ENCODE results near the gene NDE1. TPM values are rescaled to one million over a fixed set of nuclear protein-coding genes. Genes with fewer than 3 reads are reported as not detected.

The NDE1 gene
- total and polyA plus RNA-seq, 7 donors = 6.6 to 17.0 (median 10.3) TPM

- H3K4me3 ChIP-seq = no peak overlapping the region
- WGBS, 3 donors = 81 to 94% (median 91%) methylated on average over 1 of the region's 1 CpG
Observed at GRCh38 chr16:15760129-15760528, 110.1 kb downstream of the NDE1 start.

DNA sequence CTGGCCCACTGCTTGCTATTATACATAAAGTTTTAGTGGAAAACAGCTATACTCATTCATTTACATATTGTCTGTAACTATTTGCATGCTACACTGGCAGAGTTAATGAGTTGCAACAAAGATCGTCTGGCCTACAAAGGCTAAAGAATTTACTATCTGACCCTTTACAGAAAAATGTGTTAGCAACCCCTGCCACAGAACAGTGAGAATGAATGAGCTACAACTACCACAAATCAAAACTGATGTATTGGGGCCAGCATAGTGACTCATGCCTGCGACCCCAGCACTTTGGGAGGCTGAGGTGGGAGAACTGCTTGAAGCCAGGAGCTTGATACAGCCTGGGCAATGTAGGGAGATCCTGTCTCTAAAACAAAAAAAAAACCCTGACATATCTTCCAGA lies 114.1 kb downstream of the NDE1 start:
- 54 to 71% (median 70%) methylated on average over 2 of the region's 2 CpGs for WGBS, 3 donors
- H3K4me1 ChIP-seq = no peaks in the 10 kb centered on the region
- no peaks in the 10 kb centered on the region for H3K36me3 ChIP-seq (ENCODE audit: insufficient read depth in 1 of 2, low read depth in 1 of 2)
- H3K27me3 ChIP-seq (ENCODE audit: insufficient read depth in 3 of 3, low read length in 2 of 3) = no peaks in the 10 kb centered on the region
- TF ChIP-seq CTCF (IDR thresholded peaks at IDR 0.05) = no peak
- no peak overlapping the region for H3K27ac ChIP-seq
- intact Hi-C loops (cut with DNase I) = loop anchor here in 1 of 2 donors (10.0 kb wide), 1 partner anchor 431 kb away; no protein-coding TSS in a partner anchor
- no peak for ATAC-seq
- H3K4me3 ChIP-seq = no peak overlapping the region
- H3K9me3 ChIP-seq = no peaks in the 10 kb centered on the region
- DNase-seq = no peak

More at GRCh38 chr16:15760129-15760528, 110.1 kb downstream of the NDE1 start:
- Histone ChIP-seq H3K27me3 (ENCODE audit: insufficient read depth in 3 of 3, low read length in 2 of 3) (no peaks in the 10 kb centered on the region), H3K36me3 (ENCODE audit: insufficient read depth in 1 of 2, low read depth in 1 of 2) (no peaks in the 10 kb centered on the region), H3K4me1 (no peaks in the 10 kb centered on the region), H3K9me3 (no peaks in the 10 kb centered on the region), H3K27ac (no peak overlapping the region)
- no peak for DNase-seq
- intact Hi-C loops (cut with DNase I) = loop anchor here in 1 of 2 donors (10.0 kb wide), 1 partner anchor 435 kb away; no protein-coding TSS in a partner anchor
- ATAC-seq = no peak
- TF ChIP-seq CTCF (IDR thresholded peaks at IDR 0.05) = no peak

GRCh38 chr16:15765116-15765515 lies 115.1 kb downstream of the NDE1 start:
- Histone ChIP-seq H3K4me1 (no peaks in the 10 kb centered on the region), H3K36me3 (ENCODE audit: insufficient read depth in 1 of 2, low read depth in 1 of 2) (no peaks in the 10 kb centered on the region), H3K9me3 (no peaks in the 10 kb centered on the region), H3K4me3 (no peak overlapping the region), H3K27ac (no peak overlapping the region), H3K27me3 (ENCODE audit: insufficient read depth in 3 of 3, low read length in 2 of 3) (no peaks in the 10 kb centered on the region)
- ATAC-seq (no peak), DNase-seq (no peak)
- TF ChIP-seq CTCF (IDR thresholded peaks at IDR 0.05) = no peak
- 84 to 86% (median 85%) methylated on average over 4 of the region's 4 CpGs for WGBS, 3 donors
- intact Hi-C loops (cut with DNase I) = loop anchor here (5.0 to 10.0 kb wide), 4 partner anchors 57 to 432 kb away; no protein-coding TSS in a partner anchor

DNA sequence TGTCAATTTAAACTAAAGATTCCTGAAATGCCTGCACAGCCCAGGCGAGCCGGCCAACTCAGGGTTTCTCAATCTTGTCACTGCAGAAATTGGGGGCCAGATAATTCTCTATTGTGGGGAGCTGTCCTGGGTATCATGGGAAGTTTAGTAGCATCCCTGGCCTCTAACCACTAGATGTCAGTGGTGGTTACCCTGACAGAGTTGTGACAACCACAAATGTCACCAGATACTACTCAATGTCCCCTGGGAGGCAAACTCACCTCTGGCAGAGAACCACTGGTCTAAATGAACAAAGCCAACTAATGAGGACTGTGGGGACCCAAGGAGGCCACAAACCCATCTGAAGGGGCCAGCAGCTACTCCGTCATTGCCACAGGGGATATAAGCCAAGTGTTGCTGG lies 115.8 kb downstream of the NDE1 start:
- DNase-seq = no peak
- peak; percentile 72 for TF ChIP-seq CTCF (IDR thresholded peaks at IDR 0.05)
- Histone ChIP-seq H3K36me3 (ENCODE audit: insufficient read depth in 1 of 2, low read depth in 1 of 2) (no peaks in the 10 kb centered on the region), H3K4me1 (no peaks in the 10 kb centered on the region), H3K9me3 (no peaks in the 10 kb centered on the region), H3K27ac (no peak overlapping the region), H3K27me3 (ENCODE audit: insufficient read depth in 3 of 3, low read length in 2 of 3) (no peaks in the 10 kb centered on the region), H3K4me3 (no peak overlapping the region)
- 23 to 42% (median 36%) methylated on average over 3 of the region's 3 CpGs for WGBS, 3 donors
- intact Hi-C loops (cut with DNase I) = loop anchor here (2.0 to 10.0 kb wide), 6 partner anchors 56 to 431 kb away; no protein-coding TSS in a partner anchor
- peak; percentile 92 to 96 (median 94) for ATAC-seq

DNA sequence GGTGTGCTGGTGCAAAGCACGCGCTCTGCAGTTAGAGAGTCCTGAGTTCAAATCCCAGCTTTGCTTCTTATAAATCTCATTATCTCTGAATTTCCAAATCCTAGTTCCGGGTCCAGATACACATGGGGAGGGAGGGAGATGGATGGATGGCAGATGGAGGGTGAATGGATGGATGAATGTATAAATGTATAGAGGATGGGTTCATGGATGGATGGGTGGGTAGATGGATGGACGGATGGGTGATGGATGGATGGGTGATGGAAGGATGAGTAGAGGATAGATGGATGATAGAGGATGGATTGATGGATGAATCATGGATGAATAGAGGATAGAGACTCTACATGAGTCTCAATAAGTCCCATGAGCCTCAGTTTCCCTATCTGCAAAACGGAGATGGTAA lies 116.9 kb downstream of the NDE1 start:
- intact Hi-C loops (cut with DNase I) = loop anchor here (2.0 to 10.0 kb wide), 6 partner anchors 55 to 430 kb away; no protein-coding TSS in a partner anchor
- Histone ChIP-seq H3K4me3 (no peak overlapping the region), H3K36me3 (ENCODE audit: insufficient read depth in 1 of 2, low read depth in 1 of 2) (no peaks in the 10 kb centered on the region), H3K9me3 (no peaks in the 10 kb centered on the region), H3K4me1 (no peaks in the 10 kb centered on the region), H3K27me3 (ENCODE audit: insufficient read depth in 3 of 3, low read length in 2 of 3) (no peaks in the 10 kb centered on the region), H3K27ac (no peak overlapping the region)
- no peak for ATAC-seq
- 94 to 97% (median 96%) methylated on average over 5 of the region's 5 CpGs for WGBS, 3 donors
- no peak for DNase-seq
- TF ChIP-seq CTCF (IDR thresholded peaks at IDR 0.05) = no peak
